Ramos (cell line): Measurements from ENCODE around the gene PPP2R5C.

Experiments
- in situ Hi-C: fragments of 300-500 bp; cut with MboI; formaldehyde crosslinking; loops from one replicate; pipeline ENCODE4 v1.14.3; 2022; ENCODE audit warnings: low sequenced_read_pairs; ENCODE audit not compliant: unreplicated experiment

Gene PPP2R5C

DNA sequence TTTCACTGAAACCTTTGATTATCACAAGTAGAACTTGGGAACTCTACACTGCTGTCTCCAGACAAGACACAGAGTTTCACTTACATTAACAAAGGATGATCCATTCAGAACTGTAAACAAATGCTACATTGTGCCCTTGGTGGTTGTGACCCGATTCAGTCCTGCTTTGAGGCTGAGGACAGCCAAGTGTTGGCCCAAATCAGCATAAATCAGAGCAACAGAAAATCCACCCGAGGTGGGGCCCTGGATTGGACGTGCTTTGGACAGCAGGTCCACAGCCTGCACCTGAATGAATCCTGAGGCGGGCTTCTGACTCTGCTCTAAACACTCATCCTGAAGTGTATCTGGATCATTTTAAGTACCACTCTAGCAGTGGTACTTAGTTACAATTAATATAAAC, 68.8 kb downstream of the PPP2R5C start:
- in situ Hi-C loops: no loop called here

DNA sequence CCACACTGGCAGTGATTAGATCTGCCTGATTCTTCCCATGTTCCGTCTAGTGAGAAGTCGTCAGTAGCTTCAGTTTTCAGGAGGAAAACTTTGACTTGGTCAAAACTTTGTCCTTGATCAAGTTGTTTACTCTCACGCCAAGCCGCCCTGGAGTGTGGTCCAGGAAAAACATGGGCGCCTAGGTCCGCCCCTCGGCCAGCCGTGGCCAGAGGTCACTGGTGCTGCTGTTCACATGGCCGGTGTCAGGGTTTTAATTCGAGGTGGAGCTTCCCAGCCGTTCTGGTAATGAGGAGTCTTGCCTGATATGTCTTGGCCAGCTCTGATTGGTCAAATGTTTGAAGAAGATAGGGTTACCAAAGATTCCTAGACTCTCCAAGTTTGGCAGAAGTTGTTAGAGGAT, 71.5 kb downstream of the PPP2R5C start:
- in situ Hi-C loops: no loop called here

- in situ Hi-C loops: no loop called here
Observed at GRCh38 chr14:101834397-101834796, 72.9 kb downstream of the PPP2R5C start.

DNA sequence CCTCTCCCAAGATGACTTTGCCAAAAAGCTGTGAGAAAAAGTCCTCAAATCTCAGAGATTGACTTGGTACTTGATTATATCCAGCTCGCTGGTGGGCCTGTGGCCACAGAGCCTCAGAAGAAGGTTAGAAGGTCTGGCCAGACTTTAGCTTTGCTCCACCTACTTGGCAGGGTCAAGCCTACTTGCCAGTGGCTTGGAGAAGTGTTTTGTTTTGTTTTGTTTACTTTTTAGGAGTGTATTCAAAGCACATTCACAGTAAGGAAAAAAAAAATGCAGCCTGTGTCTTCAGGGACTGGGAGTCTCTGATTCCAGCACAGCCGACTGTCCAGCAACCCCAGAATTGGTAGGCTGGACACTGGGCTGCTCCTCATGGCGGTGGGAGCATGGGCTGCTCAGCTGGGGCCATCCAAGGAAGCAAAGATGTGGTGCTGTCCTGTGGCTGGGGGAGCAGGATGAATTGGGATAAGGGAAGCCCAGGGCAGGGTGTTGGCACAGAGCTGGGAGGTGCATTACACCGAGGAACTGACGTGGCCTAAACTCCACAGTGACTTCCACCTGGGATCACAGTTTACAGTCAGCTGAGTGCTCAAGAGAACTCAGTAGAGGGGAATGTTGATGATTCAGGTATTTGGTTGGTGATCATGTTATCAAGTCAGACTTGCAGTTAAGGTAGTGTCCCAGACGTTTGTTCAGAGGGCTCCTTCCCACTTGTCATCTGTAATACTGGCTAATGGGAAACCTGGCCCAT, 73.5 kb downstream of the PPP2R5C start:
- in situ Hi-C loops: no loop called here

- in situ Hi-C loops: no loop called here
Observed at GRCh38 chr14:101835566-101835965, 74.1 kb downstream of the PPP2R5C start.

DNA sequence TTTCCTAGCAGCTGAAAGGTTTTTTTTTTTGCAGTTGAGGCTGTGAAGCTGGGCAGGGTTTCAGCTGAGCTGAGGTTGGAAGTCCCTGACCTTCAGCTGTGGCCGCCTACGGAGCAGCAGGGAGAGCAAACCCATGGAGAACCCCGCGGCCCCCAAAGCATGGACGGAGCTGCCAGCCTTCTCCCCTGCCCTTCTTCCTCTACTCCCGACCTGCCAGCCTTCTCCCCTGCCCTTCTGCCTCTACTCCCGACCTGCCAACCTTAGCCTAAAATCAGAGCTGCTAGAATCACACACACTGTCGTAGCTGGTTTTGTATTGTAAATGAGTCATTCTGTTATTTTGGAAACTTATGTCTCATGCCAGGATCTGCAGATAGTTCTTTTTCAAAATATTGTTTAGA, 74.6 kb downstream of the PPP2R5C start:
- in situ Hi-C loops: no loop called here

GRCh38 chr14:101838476-101838875, 77.0 kb downstream of the PPP2R5C start:
- in situ Hi-C loops: no loop called here

DNA sequence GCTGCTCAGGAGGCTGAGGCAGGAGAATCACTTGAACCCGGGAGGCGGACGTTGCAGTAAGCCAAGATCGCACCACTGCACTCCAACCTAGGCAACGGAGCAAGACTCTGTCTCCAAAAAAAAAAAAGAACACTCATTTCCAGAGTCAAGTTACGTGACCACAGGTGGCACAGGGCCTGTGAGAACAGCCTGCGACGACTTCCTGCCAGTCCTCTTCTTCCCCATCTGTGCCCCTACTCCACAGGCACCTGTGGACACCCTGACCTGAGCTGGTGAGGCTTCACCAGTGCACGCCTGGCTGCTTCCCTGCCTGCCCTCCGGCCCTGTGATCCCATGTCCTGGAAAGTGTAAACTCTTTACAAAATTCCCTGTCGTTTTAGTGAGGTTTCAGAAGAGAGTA, 77.7 kb downstream of the PPP2R5C start:
- in situ Hi-C loops: no loop called here

GRCh38 chr14:101839661-101840060, 78.2 kb downstream of the PPP2R5C start:
- in situ Hi-C loops: loop anchor here (5.0 kb wide), 1 partner anchor 67 kb away; no protein-coding TSS in a partner anchor

- in situ Hi-C loops: loop anchor here (5.0 kb wide), 1 partner anchor 69 kb away; no protein-coding TSS in a partner anchor
Observed at GRCh38 chr14:101840649-101841369, 79.3 kb downstream of the PPP2R5C start.

DNA sequence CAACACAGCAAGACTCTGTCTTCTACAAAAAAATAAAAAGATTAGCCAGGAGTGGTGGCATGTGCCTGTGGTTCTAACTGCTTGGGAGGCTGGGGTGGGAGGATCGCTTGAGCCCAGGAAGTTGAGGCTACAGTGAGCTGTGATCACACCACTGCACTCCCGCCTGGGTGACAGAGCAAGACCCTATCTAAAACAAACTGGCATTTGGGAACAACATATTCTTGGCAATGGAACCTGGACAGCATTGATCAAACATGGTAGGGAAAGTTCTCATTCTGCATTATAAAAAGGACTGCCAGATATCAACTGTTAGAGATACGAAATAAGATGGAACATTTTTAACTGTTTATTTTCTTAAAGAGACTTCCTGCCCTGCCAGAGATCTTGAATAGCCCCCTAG, 81.5 kb downstream of the PPP2R5C start:
- in situ Hi-C loops: loop anchor here (5.0 kb wide), 1 partner anchor 71 kb away; no protein-coding TSS in a partner anchor

GRCh38 chr14:101843665-101844064, 82.2 kb downstream of the PPP2R5C start:
- in situ Hi-C loops: loop anchor here (5.0 kb wide), 1 partner anchor 71 kb away; no protein-coding TSS in a partner anchor

DNA sequence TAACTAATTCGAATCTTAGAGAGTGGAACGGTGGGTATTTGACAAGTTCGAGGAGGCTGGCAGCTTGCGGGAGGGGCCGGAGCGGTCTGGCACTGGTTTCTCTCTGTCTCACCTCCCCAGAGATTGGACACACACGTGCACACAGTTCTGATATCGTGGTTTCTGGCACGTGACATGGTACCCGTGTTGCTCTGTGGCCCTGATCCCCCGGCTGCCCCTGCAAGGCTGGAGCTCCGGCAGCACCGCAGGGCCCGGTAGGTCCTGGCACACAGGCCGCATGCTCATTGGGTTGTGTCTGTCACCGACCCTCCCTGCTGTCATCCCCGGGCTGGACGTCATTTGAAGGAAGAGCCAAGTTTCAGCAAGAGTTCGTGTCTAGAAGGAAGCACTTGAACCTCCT, 82.7 kb downstream of the PPP2R5C start:
- in situ Hi-C loops: loop anchor here (5.0 kb wide), 1 partner anchor 72 kb away; no protein-coding TSS in a partner anchor

DNA sequence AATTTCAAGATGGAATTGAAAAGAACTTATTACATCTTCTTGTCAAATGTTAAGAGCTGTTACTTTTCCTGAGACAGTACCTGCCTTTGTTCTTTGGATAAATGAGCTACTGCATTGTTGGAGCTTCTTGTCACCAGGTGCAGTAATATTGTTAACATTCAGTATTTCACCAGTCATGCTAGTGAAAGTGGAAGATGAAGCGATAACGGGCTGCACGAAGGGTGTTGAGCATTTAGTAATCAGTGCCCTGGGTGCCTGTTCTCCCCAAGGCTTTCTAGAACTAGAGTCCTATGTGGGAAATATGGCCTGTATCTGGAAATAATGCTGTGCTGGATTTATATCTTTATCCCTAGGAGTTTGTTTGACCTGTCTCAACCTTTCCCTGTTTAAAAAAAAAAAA, 83.2 kb downstream of the PPP2R5C start:
- in situ Hi-C loops: loop anchor here (5.0 kb wide), 1 partner anchor 72 kb away; no protein-coding TSS in a partner anchor

DNA sequence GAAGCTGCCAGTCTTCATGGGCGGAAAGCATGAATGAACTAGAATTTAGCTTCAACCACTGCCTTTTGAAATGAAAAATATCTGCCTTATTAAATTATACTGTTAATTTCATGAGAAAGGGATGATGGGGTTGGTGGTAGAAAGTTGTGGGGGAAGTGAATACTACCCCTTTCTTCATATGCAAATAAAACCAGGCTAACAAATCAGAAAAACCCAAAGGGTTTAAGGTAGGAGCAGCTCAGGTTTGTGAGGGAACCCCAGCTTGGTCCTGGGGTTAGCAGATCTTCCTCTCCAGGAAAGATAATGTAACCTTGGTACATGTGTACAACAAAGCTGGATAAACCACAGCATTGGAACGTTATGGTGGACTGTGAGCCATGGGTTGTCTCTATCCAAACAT, 84.0 kb downstream of the PPP2R5C start:
- in situ Hi-C loops: no loop called here

GRCh38 chr14:101845896-101846295, 84.4 kb downstream of the PPP2R5C start:
- in situ Hi-C loops: no loop called here

DNA sequence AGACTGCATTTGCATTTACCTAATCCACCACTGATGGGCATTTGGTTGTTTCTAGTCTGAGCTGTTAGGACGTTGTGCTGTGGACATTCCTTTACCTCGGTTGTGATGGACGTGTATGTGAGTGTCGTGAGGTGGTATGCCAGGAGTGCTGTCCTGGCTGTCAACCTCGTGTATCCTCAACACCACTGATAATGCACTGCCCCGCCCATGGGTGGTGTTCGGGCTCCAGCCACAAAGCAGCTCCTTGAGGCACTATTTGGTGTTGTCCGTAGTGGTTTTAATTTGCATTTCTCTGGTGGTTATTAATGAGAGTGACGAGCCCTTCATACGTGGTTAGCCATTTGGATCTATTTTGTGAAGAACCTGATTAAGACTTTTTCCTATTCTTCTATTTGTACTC, 87.6 kb downstream of the PPP2R5C start:
- in situ Hi-C loops: no loop called here

GRCh38 chr14:101849640-101850039, 88.1 kb downstream of the PPP2R5C start:
- in situ Hi-C loops: no loop called here

- in situ Hi-C loops: no loop called here
Observed at GRCh38 chr14:101851183-101851582, 89.7 kb downstream of the PPP2R5C start.

- in situ Hi-C loops: no loop called here
Observed at GRCh38 chr14:101851736-101852405, 90.4 kb downstream of the PPP2R5C start.

DNA sequence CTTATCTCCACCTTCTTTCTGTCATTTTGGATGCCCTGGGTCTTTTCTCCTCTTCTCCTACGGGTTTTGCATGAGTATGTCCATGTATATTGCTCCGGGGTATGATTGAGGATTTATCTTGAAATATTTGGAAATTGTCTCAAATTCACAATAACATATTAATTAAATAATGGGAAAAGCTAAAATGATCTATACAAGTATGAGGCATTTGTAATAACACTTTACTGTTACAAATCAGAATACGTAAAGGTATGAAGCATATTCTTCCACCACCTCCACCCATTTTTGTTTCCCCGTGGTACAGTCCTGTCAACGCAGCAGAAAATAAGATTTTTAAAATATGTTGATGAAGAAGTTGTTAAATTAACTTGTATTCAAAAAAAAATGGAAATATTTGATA, 91.3 kb downstream of the PPP2R5C start:
- in situ Hi-C loops: no loop called here
